Measurements from ENCODE around the gene ARIH1.
"Not testable (repeated sequence)": the region's sequence is repeated elsewhere in the genome, so short reads cannot be mapped to it uniquely, and the experiment has no call there.

Gene ARIH1

GRCh38 chr15:72473614-72474465 lies at the start of gene ARIH1:
TSS of gene ARIH1 (plus strand) at chr15:72474330. CDS start at chr15:72474640, 310 bp downstream.
- DNase-seq: peak; percentile 95

- no peak for DNase-seq
Observed at GRCh38 chr15:72426753-72427152, 47.4 kb upstream of the ARIH1 start.

- no peak for DNase-seq
Observed at GRCh38 chr15:72437650-72438316, 36.3 kb upstream of the ARIH1 start.

- DNase-seq: not testable (repeated sequence)
Observed at GRCh38 chr15:72442848-72443247, 31.3 kb upstream of the ARIH1 start.

GRCh38 chr15:72445426-72445825 lies 28.7 kb upstream of the ARIH1 start:
- DNase-seq: no peak

GRCh38 chr15:72450805-72451204 lies 23.3 kb upstream of the ARIH1 start:
- no peak for DNase-seq

GRCh38 chr15:72451224-72451623 lies 22.9 kb upstream of the ARIH1 start:
- DNase-seq: no peak

- DNase-seq: no peak
Observed at GRCh38 chr15:72456684-72457083, 17.4 kb upstream of the ARIH1 start.

GRCh38 chr15:72460402-72460801 lies 13.7 kb upstream of the ARIH1 start:
- DNase-seq: no peak

- no peak for DNase-seq
Observed at GRCh38 chr15:72463702-72464101, 10.4 kb upstream of the ARIH1 start.

GRCh38 chr15:72464251-72464650 lies 9.9 kb upstream of the ARIH1 start:
- no peak for DNase-seq

- no peak for DNase-seq
Observed at GRCh38 chr15:72468103-72468502, 6.0 kb upstream of the ARIH1 start.

- DNase-seq: no peak
Observed at GRCh38 chr15:72472992-72473610, 1.0 kb upstream of the ARIH1 start.

GRCh38 chr15:72474466-72474911 lies 359 bp downstream of the ARIH1 start:
- DNase-seq: no peak

- DNase-seq: peak; percentile 76
Observed at GRCh38 chr15:72474912-72475628, 940 bp downstream of the ARIH1 start.

GRCh38 chr15:72475674-72476073 lies 1.5 kb downstream of the ARIH1 start:
- DNase-seq: no peak

- DNase-seq: not testable (repeated sequence)
Observed at GRCh38 chr15:72476330-72476729, 2.2 kb downstream of the ARIH1 start.

GRCh38 chr15:72481015-72481659 lies 7.0 kb downstream of the ARIH1 start:
- no peak for DNase-seq

- DNase-seq: no peak
Observed at GRCh38 chr15:72482275-72482674, 8.1 kb downstream of the ARIH1 start.

GRCh38 chr15:72483279-72483678 lies 9.1 kb downstream of the ARIH1 start:
- no peak for DNase-seq

- DNase-seq: no peak
Observed at GRCh38 chr15:72486144-72486543, 12.0 kb downstream of the ARIH1 start.

GRCh38 chr15:72487070-72487797 lies 13.1 kb downstream of the ARIH1 start:
- DNase-seq: no peak

Data from activated gamma-delta T cell treated with Interleukin-2 at 50 U/mL for 16 hours (primary cell).